ENCODE measurements around the gene CEP95.

Gene CEP95

GRCh38 chr17:64565563-64565962, 58.8 kb downstream of the CEP95 start:
- Histone ChIP-seq H3F3A (ENCODE audit: insufficient read depth, low read length) (no peaks in the 10 kb centered on the region), H2AFZ (ENCODE audit: low read length) (no peak overlapping the region), H3K79me2 (ENCODE audit: low read length) (no peaks in the 10 kb centered on the region), H3K4me1 (ENCODE audit: low read length) (no peaks in the 10 kb centered on the region), H3K9me2 (replicated peaks; ENCODE audit: insufficient read depth, low read length) (no peaks in the 10 kb centered on the region), H3K9ac (ENCODE audit: low read length) (no peak overlapping the region), H3K9me3 (replicated peaks; ENCODE audit: insufficient read depth, low read length) (no peaks in the 10 kb centered on the region), H3K4me3 (ENCODE audit: low read length) (no peak overlapping the region), H3K36me3 (replicated peaks; ENCODE audit: insufficient read depth, low read length) (no peaks in the 10 kb centered on the region), H3K27ac (ENCODE audit: low read length) (no peak overlapping the region), H4K20me1 (ENCODE audit: insufficient read depth, low read length) (no peaks in the 10 kb centered on the region), H3K4me2 (ENCODE audit: low read depth, low read length) (no peak overlapping the region), H3K27me3 (replicated peaks; ENCODE audit: insufficient read depth, low read length) (no peaks in the 10 kb centered on the region)
- TF ChIP-seq EZH2phosphoT487 (IDR thresholded peaks at IDR 0.05; ENCODE audit: low read length) (no peak), CTCF (IDR thresholded peaks at IDR 0.05; ENCODE audit: low read length) (no peak), EZH2 (optimal IDR thresholded peaks at IDR 0.05; ENCODE audit: low read depth, low read length) (no peak)
- DNase-seq: no peak

- no peaks in the 10 kb centered on the region for H3K27me3 ChIP-seq (replicated peaks; ENCODE audit: insufficient read depth, low read length)
- H3K9ac ChIP-seq (ENCODE audit: low read length): no peak overlapping the region
- H3K4me1 ChIP-seq (ENCODE audit: low read length): no peaks in the 10 kb centered on the region
- H3K4me2 ChIP-seq (ENCODE audit: low read depth, low read length): no peak overlapping the region
- no peaks in the 10 kb centered on the region for H3K79me2 ChIP-seq (ENCODE audit: low read length)
- no peaks in the 10 kb centered on the region for H3K9me2 ChIP-seq (replicated peaks; ENCODE audit: insufficient read depth, low read length)
- H3K9me3 ChIP-seq (replicated peaks; ENCODE audit: insufficient read depth, low read length): no peaks in the 10 kb centered on the region
- no peak overlapping the region for H3K27ac ChIP-seq (ENCODE audit: low read length)
- H3K4me3 ChIP-seq (ENCODE audit: low read length): no peak overlapping the region
- no peak overlapping the region for H2AFZ ChIP-seq (ENCODE audit: low read length)
- no peak for DNase-seq
- H3K36me3 ChIP-seq (replicated peaks; ENCODE audit: insufficient read depth, low read length): no peaks in the 10 kb centered on the region; the same call in 1 of the 2 replicates
- TF ChIP-seq CTCF (IDR thresholded peaks at IDR 0.05; ENCODE audit: low read length): no peak
- no peak for TF ChIP-seq EZH2phosphoT487 (IDR thresholded peaks at IDR 0.05; ENCODE audit: low read length)
- no peak for TF ChIP-seq EZH2 (optimal IDR thresholded peaks at IDR 0.05; ENCODE audit: low read depth, low read length)
- H3F3A ChIP-seq (ENCODE audit: insufficient read depth, low read length): no peaks in the 10 kb centered on the region
- no peaks in the 10 kb centered on the region for H4K20me1 ChIP-seq (ENCODE audit: insufficient read depth, low read length)
Measured at GRCh38 chr17:64571746-64572145, 65.0 kb downstream of the CEP95 start.

GRCh38 chr17:64572682-64573154, 65.9 kb downstream of the CEP95 start:
- no peak overlapping the region for H2AFZ ChIP-seq (ENCODE audit: low read length)
- no peaks in the 10 kb centered on the region for H3K79me2 ChIP-seq (ENCODE audit: low read length)
- H4K20me1 ChIP-seq (ENCODE audit: insufficient read depth, low read length): no peaks in the 10 kb centered on the region
- H3K4me3 ChIP-seq (ENCODE audit: low read length): no peak overlapping the region
- no peaks in the 10 kb centered on the region; the same call in 1 of the 2 replicates for H3K36me3 ChIP-seq (replicated peaks; ENCODE audit: insufficient read depth, low read length)
- no peaks in the 10 kb centered on the region for H3K9me3 ChIP-seq (replicated peaks; ENCODE audit: insufficient read depth, low read length)
- no peak for DNase-seq
- H3K4me1 ChIP-seq (ENCODE audit: low read length): no peaks in the 10 kb centered on the region
- no peak overlapping the region for H3K4me2 ChIP-seq (ENCODE audit: low read depth, low read length)
- no peaks in the 10 kb centered on the region for H3K27me3 ChIP-seq (replicated peaks; ENCODE audit: insufficient read depth, low read length)
- no peak for TF ChIP-seq EZH2phosphoT487 (IDR thresholded peaks at IDR 0.05; ENCODE audit: low read length)
- TF ChIP-seq EZH2 (optimal IDR thresholded peaks at IDR 0.05; ENCODE audit: low read depth, low read length): no peak
- TF ChIP-seq CTCF (IDR thresholded peaks at IDR 0.05; ENCODE audit: low read length): no peak
- H3K9ac ChIP-seq (ENCODE audit: low read length): no peak overlapping the region
- H3K9me2 ChIP-seq (replicated peaks; ENCODE audit: insufficient read depth, low read length): no peaks in the 10 kb centered on the region
- H3F3A ChIP-seq (ENCODE audit: insufficient read depth, low read length): no peaks in the 10 kb centered on the region
- no peak overlapping the region for H3K27ac ChIP-seq (ENCODE audit: low read length)

All from MM.1S (cell line).